ENCODE data around the gene SYNCRIP.

DNA sequence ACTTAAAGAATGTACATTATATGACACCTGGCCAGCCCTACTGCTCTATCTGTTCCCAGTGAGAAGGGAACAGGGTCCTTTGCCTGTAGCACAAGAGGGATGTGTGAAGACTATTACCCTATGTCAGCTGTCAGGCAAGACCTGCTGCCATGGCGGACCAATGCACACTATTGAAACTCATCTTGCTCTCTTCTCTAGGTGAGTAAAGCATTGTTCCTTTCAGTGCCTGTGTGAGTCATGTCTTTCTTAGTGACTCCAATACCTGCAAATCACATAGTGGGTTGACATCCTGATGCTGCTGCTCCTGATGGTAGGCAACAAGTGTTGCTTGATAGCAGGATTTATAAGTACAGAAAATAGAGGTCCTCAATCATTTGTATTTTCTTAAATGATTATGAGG, 48.8 kb upstream of the SYNCRIP start:
- TF ChIP-seq, protein P1, sequence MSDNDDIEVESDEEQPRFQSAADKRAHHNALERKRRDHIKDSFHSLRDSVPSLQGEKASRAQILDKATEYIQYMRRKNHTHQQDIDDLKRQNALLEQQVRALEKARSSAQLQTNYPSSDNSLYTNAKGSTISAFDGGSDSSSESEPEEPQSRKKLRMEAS (IDR thresholded peaks at IDR 0.05), result no peak
- no peak for TF ChIP-seq EZH2 (IDR thresholded peaks at IDR 0.05)

All from HCT116 (cell line).